GM23338 (cell line): Measurements from ENCODE around the gene IGSF11.

Experiments
- CREB1 ChIP-seq: fragments of 250-450 bp; sonication (Bioruptor Pico); IDR thresholded peaks from 2 replicates; pipeline ENCODE4 v1.5.0; 2020; ENCODE audit warnings: low read depth, mild to moderate bottlenecking, moderate library complexity
- EZH2 ChIP-seq: fragments of 200-600 bp; sonication (generic); IDR thresholded peaks from one replicate; pipeline ENCODE4 v1.8.0; 2017; ENCODE audit warnings: antibody characterized with exemption, mild to moderate bottlenecking, low read depth; ENCODE audit not compliant: unreplicated experiment
- EZH2phosphoT487 ChIP-seq: fragments of 200-600 bp; sonication (generic); IDR thresholded peaks from one replicate; pipeline ENCODE4 v1.8.1; 2018; ENCODE audit warnings: antibody characterized with exemption; ENCODE audit not compliant: unreplicated experiment
- JUNB ChIP-seq: IDR thresholded peaks from one replicate; pipeline ENCODE4 v1.6.1; 2016; ENCODE audit warnings: antibody characterized with exemption; ENCODE audit not compliant: unreplicated experiment
- NANOG ChIP-seq: IDR thresholded peaks from 2 replicates; pipeline ENCODE4 v1.6.1; 2016; ENCODE audit warnings: antibody characterized with exemption, borderline replicate concordance
- POLR2AphosphoS5 ChIP-seq: IDR thresholded peaks from 2 replicates; pipeline ENCODE4 v1.6.1; 2016; ENCODE audit warnings: antibody characterized with exemption, low read depth
- STAT1 ChIP-seq: IDR thresholded peaks from one replicate; pipeline ENCODE4 v1.6.1; 2016; ENCODE audit warnings: antibody characterized with exemption; ENCODE audit not compliant: unreplicated experiment
- ZNF114 ChIP-seq: fragments of 250-450 bp; sonication (Bioruptor Pico); IDR thresholded peaks from 2 replicates; pipeline ENCODE4 v1.5.0; 2020; ENCODE audit warnings: mild to moderate bottlenecking, moderate library complexity
- ZNF331 ChIP-seq: fragments of 250-450 bp; sonication (Bioruptor Pico); IDR thresholded peaks from 2 replicates; pipeline ENCODE4 v1.5.0; 2020; ENCODE audit warnings: low read depth, mild to moderate bottlenecking, moderate library complexity
- TF ChIP-seq, protein P1 (sequence below), 2 experiments: fragments of 200-600 bp in 1 of 2; sonication (generic) in 1 of 2; conservative IDR thresholded peaks; 2 replicates each; pipeline versions ENCODE4 v1.5.1 to v1.6.1; 2016 to 2017; ENCODE audit warnings: antibody characterized with exemption in 2 of 2, low read depth in 2 of 2, mild to moderate bottlenecking in 2 of 2, moderate library complexity in 1 of 2
- TF ChIP-seq, protein P2 (sequence below): IDR thresholded peaks from one replicate; pipeline ENCODE4 v1.6.1; 2018; ENCODE audit warnings: antibody characterized with exemption; ENCODE audit not compliant: unreplicated experiment
- TF ChIP-seq, protein P3 (sequence below): IDR thresholded peaks from 2 replicates; pipeline ENCODE4 v1.6.1; 2016; ENCODE audit warnings: antibody characterized with exemption
- TF ChIP-seq, protein P4 (sequence below): fragments of 250-450 bp; sonication (Bioruptor Pico); IDR thresholded peaks from 2 replicates; pipeline ENCODE4 v1.5.0; 2020; ENCODE audit warnings: mild to moderate bottlenecking, moderate library complexity

DNA sequence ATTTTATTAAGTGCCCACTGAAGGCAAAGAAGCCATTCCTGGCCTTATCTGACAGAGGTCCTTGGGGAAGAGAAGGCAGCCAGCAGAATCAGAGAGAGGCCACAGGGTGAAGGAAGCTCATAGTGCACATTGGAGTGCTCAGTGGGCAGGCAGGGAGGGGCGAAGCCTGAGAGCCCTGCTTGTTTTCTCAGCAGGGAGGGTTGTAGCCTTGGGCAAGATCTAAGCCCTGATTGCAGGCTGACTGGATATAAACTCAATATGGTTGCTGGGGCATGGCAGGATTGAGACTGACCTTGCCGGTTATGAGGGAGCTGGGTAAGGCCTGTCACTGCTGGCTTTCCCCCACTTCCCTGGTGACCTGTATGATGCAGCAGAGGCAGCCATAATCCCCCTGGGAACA is 7.5 kb upstream of the IGSF11 start:
- TF ChIP-seq, protein P1, sequence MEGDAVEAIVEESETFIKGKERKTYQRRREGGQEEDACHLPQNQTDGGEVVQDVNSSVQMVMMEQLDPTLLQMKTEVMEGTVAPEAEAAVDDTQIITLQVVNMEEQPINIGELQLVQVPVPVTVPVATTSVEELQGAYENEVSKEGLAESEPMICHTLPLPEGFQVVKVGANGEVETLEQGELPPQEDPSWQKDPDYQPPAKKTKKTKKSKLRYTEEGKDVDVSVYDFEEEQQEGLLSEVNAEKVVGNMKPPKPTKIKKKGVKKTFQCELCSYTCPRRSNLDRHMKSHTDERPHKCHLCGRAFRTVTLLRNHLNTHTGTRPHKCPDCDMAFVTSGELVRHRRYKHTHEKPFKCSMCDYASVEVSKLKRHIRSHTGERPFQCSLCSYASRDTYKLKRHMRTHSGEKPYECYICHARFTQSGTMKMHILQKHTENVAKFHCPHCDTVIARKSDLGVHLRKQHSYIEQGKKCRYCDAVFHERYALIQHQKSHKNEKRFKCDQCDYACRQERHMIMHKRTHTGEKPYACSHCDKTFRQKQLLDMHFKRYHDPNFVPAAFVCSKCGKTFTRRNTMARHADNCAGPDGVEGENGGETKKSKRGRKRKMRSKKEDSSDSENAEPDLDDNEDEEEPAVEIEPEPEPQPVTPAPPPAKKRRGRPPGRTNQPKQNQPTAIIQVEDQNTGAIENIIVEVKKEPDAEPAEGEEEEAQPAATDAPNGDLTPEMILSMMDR (conservative IDR thresholded peaks at IDR 0.05; ENCODE audit: low read depth in 2 of 2): no peak
- TF ChIP-seq, protein P2, sequence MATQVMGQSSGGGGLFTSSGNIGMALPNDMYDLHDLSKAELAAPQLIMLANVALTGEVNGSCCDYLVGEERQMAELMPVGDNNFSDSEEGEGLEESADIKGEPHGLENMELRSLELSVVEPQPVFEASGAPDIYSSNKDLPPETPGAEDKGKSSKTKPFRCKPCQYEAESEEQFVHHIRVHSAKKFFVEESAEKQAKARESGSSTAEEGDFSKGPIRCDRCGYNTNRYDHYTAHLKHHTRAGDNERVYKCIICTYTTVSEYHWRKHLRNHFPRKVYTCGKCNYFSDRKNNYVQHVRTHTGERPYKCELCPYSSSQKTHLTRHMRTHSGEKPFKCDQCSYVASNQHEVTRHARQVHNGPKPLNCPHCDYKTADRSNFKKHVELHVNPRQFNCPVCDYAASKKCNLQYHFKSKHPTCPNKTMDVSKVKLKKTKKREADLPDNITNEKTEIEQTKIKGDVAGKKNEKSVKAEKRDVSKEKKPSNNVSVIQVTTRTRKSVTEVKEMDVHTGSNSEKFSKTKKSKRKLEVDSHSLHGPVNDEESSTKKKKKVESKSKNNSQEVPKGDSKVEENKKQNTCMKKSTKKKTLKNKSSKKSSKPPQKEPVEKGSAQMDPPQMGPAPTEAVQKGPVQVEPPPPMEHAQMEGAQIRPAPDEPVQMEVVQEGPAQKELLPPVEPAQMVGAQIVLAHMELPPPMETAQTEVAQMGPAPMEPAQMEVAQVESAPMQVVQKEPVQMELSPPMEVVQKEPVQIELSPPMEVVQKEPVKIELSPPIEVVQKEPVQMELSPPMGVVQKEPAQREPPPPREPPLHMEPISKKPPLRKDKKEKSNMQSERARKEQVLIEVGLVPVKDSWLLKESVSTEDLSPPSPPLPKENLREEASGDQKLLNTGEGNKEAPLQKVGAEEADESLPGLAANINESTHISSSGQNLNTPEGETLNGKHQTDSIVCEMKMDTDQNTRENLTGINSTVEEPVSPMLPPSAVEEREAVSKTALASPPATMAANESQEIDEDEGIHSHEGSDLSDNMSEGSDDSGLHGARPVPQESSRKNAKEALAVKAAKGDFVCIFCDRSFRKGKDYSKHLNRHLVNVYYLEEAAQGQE: no peak
- TF ChIP-seq EZH2: no peak
- no peak for TF ChIP-seq JUNB
- TF ChIP-seq CREB1 (CRISPR knock-in tag): no peak
- no peak for TF ChIP-seq POLR2AphosphoS5
- TF ChIP-seq ZNF331 (CRISPR knock-in tag): no peak
- no peak for TF ChIP-seq STAT1
- TF ChIP-seq EZH2phosphoT487: no peak
- no peak for TF ChIP-seq NANOG
- TF ChIP-seq ZNF114 (CRISPR knock-in tag): no peak
- TF ChIP-seq, protein P3, sequence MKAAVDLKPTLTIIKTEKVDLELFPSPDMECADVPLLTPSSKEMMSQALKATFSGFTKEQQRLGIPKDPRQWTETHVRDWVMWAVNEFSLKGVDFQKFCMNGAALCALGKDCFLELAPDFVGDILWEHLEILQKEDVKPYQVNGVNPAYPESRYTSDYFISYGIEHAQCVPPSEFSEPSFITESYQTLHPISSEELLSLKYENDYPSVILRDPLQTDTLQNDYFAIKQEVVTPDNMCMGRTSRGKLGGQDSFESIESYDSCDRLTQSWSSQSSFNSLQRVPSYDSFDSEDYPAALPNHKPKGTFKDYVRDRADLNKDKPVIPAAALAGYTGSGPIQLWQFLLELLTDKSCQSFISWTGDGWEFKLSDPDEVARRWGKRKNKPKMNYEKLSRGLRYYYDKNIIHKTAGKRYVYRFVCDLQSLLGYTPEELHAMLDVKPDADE: no peak
- TF ChIP-seq, protein P4, sequence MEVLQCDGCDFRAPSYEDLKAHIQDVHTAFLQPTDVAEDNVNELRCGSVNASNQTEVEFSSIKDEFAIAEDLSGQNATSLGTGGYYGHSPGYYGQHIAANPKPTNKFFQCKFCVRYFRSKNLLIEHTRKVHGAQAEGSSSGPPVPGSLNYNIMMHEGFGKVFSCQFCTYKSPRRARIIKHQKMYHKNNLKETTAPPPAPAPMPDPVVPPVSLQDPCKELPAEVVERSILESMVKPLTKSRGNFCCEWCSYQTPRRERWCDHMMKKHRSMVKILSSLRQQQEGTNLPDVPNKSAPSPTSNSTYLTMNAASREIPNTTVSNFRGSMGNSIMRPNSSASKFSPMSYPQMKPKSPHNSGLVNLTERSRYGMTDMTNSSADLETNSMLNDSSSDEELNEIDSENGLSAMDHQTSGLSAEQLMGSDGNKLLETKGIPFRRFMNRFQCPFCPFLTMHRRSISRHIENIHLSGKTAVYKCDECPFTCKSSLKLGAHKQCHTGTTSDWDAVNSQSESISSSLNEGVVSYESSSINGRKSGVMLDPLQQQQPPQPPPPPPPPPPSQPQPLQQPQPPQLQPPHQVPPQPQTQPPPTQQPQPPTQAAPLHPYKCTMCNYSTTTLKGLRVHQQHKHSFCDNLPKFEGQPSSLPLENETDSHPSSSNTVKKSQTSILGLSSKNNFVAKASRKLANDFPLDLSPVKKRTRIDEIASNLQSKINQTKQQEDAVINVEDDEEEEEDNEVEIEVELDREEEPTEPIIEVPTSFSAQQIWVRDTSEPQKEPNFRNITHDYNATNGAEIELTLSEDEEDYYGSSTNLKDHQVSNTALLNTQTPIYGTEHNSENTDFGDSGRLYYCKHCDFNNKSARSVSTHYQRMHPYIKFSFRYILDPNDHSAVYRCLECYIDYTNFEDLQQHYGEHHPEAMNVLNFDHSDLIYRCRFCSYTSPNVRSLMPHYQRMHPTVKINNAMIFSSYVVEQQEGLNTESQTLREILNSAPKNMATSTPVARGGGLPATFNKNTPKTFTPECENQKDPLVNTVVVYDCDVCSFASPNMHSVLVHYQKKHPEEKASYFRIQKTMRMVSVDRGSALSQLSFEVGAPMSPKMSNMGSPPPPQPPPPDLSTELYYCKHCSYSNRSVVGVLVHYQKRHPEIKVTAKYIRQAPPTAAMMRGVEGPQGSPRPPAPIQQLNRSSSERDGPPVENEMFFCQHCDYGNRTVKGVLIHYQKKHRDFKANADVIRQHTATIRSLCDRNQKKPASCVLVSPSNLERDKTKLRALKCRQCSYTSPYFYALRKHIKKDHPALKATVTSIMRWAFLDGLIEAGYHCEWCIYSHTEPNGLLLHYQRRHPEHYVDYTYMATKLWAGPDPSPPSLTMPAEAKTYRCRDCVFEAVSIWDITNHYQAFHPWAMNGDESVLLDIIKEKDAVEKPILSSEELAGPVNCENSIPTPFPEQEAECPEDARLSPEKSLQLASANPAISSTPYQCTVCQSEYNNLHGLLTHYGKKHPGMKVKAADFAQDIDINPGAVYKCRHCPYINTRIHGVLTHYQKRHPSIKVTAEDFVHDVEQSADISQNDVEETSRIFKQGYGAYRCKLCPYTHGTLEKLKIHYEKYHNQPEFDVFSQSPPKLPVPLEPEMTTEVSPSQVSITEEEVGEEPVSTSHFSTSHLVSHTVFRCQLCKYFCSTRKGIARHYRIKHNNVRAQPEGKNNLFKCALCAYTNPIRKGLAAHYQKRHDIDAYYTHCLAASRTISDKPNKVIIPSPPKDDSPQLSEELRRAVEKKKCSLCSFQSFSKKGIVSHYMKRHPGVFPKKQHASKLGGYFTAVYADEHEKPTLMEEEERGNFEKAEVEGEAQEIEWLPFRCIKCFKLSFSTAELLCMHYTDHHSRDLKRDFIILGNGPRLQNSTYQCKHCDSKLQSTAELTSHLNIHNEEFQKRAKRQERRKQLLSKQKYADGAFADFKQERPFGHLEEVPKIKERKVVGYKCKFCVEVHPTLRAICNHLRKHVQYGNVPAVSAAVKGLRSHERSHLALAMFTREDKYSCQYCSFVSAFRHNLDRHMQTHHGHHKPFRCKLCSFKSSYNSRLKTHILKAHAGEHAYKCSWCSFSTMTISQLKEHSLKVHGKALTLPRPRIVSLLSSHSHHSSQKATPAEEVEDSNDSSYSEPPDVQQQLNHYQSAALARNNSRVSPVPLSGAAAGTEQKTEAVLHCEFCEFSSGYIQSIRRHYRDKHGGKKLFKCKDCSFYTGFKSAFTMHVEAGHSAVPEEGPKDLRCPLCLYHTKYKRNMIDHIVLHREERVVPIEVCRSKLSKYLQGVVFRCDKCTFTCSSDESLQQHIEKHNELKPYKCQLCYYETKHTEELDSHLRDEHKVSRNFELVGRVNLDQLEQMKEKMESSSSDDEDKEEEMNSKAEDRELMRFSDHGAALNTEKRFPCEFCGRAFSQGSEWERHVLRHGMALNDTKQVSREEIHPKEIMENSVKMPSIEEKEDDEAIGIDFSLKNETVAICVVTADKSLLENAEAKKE (CRISPR knock-in tag): no peak
